SKM-1 treated with dmso at 0.1 percent for 144 hours (cell line): Measurements from ENCODE around the gene RMND1.
"Not testable (repeated sequence)": the region's sequence is repeated elsewhere in the genome, so short reads cannot be mapped to it uniquely, and the experiment has no call there.

Experiments used
- DNase-seq: peaks from one replicate; lab custom pipeline; 2025; ENCODE audit not compliant: unreplicated experiment; lab: John Stamatoyannopoulos, UW

The RMND1 gene

DNA sequence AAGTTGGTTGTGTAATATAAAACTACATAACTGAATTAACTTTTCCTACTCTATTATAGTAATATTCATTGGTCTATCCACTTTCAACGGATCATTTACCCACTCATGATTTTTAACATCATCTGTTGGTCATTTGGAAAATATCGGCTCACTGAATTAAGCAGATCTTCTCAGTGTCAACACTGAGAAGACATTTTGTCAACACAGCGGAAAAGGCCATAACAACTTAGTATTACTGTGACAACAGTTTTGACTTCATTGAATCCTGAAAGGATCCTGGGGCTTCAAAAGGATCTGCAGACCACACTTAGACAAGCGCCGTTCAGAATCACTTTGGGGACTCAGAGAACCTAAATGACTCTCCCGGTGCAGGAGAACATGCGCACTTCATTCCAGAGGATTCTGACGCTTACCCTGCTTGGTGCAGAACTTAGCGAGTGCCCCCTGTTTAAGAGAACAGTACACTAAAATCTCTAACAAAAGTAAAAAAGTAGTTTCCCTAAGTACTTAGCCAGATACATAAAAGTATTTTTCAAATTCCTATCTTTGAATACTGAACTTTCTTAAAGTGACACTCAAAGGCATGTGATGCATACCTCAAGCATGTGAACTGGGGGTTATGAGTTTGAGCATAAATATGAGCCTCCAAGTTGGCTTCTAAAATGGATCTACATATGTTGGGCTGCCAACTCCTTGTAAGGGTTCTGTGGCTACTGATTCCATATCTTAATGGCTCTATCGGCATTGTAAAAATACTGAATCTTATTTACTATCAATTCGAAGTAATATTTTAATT is 64.6 kb downstream of the RMND1 start:
- no peak for DNase-seq

DNA sequence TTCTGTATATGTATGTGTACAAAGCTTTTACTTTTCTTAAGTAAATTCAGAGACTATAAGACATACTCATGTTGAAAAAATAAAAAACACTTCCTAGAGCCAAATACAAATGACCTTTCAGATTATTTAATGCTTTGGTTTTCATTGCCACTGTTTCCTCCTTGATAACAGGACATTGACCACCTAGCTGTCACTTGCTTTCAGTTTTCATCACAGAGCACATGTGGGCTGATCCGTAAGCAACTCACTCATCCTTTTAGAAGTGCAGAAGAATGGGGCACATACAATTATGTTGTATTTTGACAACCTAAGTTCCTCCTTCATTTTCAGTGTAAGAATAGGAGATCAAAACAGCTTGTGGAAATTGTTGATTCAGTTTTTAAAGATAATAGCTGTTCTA is 66.7 kb downstream of the RMND1 start:
- no peak for DNase-seq

DNA sequence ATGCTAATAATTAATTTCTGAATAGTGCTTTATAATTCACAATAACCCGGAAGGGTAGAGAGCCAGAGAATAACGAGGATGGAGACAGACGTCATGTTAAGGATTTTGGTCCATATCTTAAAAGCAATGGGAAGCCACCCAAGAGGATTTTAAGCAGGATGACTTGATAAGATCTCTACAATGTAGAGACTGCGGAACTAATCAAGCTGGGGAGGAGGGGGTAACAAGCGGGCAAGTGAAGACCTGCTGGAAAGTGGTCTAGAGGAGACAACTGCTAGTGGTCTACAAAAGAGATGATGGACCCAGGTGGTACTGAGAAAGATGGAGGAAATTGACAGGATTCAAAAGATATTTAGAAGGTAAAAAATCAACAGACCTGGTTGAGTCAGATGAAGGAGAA is 67.8 kb downstream of the RMND1 start:
- no peak for DNase-seq

DNA sequence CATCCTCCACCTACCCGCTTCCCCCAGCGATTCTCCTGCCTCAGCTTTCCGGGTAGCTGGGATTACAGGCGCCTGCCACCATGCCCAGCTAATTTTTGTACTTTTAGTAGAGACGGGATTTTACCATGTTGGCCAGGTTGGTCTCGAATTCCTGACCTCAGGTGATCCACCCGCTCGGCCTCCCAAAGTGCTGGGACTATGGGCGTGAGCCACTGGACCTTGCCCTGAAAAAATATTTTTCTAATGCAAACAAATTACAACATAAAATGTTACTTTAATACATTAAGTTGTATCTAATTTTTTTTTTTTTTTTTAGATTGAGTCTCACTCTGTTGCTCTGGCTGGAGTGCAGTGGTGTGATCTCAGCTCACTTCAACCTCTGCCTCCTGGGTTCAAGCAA is 69.3 kb downstream of the RMND1 start:
- not testable (repeated sequence) for DNase-seq

DNA sequence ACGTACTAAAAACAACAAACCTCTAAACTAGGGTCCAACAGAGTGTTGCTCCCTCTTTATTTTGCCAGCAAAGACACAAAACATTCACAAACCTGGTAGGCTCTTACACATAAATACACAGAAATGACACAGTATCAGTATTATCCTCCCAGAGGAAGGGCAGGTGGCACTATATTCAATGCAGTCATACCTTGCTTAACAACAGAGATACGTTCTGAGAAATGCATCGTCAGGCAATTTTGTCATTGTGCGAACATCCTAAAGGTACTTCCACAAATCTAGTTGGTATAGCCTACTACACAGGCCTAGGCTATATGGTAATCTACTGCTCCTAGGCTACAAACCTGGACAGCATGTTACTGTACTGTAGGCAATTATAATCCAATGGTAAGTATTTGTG is 70.2 kb downstream of the RMND1 start:
- no peak for DNase-seq

DNA sequence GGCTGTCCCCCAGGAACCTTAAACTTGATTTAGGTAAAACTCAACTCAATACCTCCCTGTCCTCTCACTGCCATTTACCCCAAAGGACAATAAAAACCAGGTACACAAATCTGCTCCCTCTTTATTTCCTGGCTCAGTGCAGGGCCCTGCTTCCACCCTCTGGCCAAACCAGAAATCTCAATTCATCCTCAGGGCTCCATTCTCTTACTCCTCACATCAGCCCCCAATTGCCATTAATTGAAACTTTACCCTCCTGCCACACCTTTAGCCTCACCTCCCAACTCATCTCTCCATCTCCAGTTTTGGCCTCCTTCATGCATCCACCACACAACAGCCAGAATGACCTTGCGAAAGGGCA is 71.1 kb downstream of the RMND1 start:
- no peak for DNase-seq

DNA sequence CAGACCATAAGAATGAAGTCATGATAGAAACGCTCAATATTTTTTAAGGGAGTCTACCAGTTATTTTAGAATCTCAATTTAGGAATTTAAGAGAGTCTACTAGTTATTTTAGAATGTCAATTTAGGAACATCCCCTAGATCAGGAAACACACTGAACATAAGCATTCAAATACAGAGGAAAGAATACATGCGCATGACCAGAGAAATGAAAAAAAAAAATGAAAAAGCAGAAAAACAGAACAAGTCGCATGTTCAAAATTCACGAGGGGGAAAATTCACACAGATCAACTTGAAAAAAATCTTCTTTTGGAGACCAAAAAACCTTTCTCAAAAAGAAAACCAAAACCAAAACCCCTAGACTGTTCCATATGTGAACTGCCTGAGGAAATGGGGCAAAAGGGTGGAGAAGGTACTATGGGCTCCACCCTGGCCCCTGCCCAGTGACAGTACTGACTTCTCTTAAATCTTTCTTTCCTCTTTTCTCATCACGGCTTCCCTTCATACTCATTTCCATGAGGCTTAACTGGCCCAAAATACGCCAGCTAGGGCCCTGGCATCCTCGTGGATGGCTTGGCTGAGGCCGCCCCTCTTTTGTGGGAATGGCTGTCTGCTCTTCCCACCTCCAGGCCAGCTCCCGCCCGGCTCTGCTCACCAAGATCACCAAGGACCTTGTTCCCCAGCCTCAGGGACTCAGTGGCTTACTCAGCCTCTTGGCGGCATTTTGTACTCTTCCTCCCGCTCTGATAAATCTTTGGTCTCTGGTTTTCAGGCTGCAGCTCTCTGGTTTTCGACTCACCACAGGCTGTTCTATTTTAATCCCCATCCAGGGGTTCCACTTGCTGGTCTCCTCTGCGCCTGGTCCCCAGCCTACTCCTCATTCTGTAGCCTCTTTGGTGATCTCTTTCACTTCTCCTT is 71.7 kb downstream of the RMND1 start:
- peak; percentile 26 for DNase-seq

DNA sequence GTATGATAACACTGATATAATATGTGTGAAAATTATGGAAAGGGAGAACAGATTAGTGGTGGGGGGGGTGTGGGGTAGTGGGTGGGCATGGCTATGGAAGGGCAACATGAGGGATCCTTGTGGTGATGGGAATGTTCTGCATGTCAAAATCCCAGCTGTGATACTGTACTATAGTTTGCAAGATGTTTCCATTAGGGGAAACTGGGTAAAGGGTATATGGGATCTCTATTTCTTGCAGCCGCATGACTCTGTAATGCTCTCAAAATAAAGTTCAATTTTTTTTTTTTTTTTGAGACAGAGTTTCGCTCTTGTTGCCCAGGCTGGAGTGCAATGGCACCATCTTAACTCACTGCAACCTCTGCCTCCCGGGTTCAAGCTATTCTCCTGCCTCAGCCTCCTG is 74.8 kb downstream of the RMND1 start:
- DNase-seq, result no peak

DNA sequence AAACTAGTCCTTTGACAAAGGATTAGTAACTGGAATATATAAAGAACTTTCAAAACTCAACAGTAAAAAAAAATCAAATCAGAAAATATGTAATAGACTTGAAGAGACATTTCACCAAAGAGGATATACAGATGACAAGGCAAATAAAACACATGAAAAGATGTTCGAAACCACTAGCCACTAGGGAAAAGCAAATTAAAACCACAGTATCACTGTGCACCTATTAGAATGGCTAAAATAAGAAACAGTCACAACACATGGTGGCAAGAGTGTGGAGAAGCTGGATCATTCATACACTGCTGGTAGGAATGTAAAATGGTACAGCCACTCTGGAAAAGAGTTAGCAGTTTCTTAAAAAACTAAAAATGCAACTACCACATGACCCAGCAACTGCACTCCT is 75.5 kb downstream of the RMND1 start:
- no peak for DNase-seq

DNA sequence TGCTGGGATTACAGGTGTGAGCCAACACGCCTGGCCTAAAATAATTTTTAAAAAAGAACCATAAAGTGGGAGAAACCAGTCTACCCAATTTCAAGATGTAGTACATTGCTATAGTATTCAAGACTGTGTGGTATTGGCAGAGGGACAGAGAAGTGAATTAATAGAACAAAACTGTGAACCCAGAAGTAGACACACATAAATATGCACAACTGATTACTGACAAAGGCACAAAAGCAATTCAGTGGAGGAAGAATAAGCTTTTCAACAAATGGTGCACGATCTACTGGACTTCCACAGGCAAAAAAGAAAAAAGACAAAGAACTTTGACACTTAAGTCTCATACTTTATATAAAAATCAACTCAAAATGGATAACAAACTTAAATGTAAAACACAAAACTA is 76.1 kb downstream of the RMND1 start:
- no peak for DNase-seq

DNA sequence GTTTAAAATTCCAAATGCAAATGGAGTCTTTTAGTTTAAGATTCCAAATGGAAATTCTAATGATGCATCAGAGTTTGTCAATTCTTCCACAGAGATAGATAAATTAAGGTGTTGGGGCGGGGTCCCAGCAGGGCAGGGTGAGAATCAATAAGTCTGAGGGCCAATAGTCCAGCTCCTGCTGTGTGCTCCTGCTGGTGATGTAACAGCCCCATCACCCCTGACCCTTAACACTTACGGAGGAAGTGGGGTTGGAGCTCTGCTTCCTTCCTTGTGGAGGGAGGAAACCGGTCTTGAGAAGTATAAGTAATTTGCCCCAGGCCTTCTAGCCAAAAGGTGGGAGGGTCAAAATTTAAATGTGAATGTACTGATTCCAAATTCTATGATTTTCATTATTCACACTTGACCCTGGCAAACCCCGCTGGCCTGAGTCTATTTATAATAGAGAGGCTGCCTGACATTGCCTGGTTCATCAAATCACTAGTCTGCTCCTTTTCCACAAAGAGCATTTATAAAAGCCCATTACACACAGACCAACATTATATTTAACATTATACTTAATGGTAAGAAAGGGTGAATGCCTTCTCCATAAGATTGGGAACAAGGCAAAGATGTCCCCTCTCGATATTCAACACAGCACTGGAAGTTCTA is 77.8 kb downstream of the RMND1 start:
- DNase-seq, result peak; percentile 63

DNA sequence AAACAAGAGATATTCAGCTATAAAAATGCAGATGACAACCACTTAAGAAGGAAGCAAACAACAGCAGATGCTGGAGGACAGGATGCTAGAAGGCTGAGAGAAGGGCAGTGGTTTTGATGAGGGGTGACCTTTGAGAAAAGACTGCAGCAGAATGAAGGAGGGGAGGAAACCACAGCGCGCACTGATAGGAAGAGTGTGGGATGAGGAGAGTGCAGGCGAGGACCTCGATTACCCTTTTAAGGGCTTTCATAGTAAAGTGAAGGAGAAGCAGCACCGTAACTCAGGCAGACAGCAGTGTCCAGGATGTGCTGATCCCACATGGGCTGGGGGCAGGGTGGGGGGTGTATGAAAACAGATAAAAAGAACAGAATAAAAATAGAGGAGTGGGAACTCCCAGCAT is 79.8 kb downstream of the RMND1 start:
- DNase-seq, result no peak

DNA sequence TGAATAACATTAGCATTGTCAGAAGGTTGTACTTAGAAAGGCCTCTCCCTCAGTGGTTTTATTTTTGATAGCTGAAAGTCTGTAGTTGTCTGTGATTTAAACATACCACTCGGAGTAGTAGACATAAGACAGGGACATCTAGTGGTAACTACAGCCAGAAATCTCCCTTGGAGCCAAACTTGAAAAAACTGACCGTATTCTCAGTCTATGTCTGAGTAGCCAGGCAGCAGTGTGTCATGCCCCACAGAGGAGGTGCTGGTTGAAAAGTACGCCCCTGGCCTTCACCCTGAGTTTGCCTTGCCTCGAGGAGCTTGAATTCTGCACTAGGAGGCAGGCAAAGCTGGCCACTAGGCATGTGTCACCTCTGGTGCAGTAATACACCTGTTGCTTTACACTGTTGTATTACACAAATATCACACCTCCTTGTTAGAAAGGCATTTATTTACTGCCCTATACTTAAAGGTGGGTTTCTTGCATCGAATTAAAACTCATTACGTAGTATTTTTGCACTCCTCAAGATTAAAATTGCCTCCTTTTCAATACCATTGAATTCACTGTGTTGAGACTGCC is 81.3 kb downstream of the RMND1 start:
- no peak for DNase-seq

DNA sequence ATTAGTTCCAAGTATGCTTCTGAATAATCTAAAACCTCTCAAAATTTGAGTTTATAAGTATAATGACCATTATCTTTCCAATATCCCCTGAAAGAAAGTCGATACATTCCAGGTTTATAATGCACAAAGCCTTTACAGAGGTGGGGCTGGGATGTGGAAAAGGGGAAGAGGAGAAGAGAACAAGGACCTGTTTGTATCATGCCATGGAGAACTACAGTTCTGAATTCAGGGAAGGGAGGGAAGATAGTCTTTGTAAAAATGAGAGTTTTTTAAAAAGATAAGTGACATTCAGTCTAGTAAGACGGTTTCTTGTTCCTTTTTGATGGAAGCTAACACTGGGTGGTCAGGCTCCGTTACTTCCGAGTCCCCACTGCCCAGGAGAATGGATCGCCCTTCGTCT is 86.7 kb downstream of the RMND1 start:
- DNase-seq, result no peak

DNA sequence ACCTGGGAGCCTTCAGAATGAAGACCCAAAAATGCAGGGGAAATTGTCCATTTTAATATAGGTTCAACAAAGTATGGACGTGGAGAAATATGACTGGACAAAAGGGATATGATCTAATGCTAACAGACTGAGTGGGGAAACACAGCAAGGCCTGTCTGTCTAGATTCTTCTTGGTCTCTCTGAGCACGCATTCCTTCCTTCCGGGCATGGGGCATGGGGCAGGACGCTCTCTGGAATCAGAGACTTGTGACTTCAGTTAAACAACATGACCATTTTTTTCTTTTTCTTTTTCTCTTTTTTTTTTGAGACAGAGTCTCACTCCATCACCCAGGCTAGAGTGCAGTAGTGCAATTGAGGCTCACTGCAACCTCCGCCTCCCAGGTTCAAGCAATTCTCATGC is 92.4 kb downstream of the RMND1 start:
- DNase-seq, result no peak

DNA sequence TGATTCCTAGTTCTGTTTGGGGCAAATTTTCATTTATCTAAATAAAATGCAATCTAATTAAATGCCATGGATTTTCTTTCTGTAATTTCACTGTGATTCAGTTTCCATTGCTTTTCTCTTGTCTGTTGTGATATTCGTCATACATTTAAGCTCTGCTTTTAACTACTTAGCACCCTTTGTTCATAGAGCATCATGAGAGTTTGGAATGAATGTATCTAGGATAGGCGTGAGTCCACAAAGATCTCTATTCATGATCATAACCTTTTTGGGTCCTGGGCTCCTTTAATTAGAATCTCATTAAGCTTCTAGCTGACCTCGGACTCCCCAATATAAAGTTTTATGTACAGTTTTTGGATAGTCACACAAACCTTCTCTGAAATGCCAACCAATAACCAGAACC is 93.5 kb downstream of the RMND1 start:
- no peak for DNase-seq

DNA sequence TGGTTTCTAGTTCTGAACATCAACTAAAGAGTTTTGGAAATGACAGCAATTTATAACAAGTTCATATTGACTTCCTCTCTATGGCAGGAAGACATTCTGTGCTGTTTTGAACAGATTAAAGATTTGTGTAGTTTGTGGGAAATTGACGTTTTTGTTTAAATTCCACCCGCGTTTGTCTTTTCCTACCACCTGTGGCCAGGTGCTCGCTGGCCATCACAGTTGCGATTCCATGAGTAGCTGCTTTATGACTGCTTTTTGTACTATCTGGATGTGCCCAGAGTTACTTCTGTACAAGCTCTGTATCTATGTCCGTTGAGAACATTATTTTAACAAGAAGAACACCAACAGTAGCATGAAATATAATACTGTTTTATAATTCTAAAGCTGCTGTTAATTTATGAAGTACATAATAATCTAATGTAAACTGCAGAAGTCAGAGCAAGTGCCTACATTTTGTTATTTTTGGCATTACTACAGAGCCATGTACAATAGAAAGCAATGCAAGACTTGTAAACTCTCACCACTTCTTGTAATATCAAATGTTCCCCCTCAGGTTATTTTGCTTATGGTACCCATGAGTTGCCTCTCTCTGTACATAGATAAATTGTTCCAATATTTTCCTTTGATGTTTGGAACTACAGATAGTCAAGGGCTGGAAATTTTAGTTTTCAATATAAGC is 94.0 kb downstream of the RMND1 start:
- DNase-seq, result no peak

DNA sequence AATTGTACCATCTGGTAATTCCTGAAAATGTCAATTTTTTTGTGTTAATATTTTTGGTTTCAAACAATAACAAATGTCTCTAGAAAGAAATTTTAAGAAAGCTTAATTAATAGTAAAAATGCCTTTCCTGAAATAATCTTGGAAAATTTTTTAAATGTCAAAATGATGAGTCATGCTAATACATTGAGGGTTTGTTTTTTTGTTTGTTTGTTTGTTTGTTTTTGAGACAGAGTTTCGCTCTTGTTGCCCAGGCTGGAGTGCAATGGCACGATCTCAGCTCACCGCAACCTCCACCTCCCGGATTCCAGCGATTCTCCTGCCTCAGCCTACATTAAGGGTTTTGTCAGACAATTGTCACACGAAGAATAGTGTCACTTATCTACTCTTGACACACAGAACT is 94.9 kb downstream of the RMND1 start:
- not testable (repeated sequence) for DNase-seq
